ENCODE results near the gene MOB3C.

The MOB3C gene

DNA sequence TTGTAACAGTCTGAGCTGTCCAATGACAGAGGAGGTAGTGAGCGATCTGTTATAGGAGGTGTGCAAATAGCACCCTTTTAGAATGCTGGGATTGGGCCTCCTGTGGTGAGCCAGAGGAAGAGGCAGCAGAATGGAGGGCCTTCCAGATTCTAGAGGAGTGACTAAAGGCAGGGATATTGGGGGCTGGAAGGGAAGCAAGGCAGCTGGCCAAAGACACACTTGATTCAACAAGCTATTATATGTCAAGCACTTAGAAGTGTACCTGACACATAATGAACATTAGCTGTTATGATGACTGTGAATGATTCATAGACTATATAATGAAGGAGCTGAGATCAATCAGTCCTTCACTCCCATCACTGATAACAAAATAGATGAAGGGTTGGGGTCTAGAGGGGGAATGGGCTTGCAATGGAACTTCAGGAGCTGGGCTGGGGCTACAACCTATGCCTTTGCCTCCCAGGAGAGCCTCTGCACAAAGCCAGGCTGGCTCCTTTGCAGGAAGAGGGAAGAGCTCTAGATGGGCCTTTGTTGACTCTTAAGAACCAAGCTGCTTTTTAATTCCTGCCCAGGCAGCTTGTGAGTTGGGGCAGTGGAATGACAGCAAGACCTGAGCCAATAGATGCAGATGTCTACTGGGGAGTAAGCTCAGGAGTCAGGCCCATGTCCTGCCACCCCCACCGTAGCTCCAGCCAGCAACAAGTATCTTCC lies 10.2 kb downstream of the MOB3C start:
- no peak for DNase-seq (ENCODE audit: low read depth, low spot score)

GRCh38 chr1:46605232-46605631 lies 11.4 kb downstream of the MOB3C start:
- no peak for DNase-seq (ENCODE audit: low read depth, low spot score)

- peak; percentile 94 for DNase-seq (ENCODE audit: low read depth, low spot score)
Measured at GRCh38 chr1:46603858-46604549, 12.6 kb downstream of the MOB3C start, which contains the start of gene MKNK1. TSS of gene MKNK1 (minus strand) at chr1:46604268. CDS start at chr1:46583327, 20,941 bp downstream.

GRCh38 chr1:46603481-46603857 lies 13.1 kb downstream of the MOB3C start:
- no peak for DNase-seq (ENCODE audit: low read depth, low spot score)

GRCh38 chr1:46601257-46602007 lies 15.2 kb downstream of the MOB3C start:
- DNase-seq (ENCODE audit: low read depth, low spot score), result no peak

DNA sequence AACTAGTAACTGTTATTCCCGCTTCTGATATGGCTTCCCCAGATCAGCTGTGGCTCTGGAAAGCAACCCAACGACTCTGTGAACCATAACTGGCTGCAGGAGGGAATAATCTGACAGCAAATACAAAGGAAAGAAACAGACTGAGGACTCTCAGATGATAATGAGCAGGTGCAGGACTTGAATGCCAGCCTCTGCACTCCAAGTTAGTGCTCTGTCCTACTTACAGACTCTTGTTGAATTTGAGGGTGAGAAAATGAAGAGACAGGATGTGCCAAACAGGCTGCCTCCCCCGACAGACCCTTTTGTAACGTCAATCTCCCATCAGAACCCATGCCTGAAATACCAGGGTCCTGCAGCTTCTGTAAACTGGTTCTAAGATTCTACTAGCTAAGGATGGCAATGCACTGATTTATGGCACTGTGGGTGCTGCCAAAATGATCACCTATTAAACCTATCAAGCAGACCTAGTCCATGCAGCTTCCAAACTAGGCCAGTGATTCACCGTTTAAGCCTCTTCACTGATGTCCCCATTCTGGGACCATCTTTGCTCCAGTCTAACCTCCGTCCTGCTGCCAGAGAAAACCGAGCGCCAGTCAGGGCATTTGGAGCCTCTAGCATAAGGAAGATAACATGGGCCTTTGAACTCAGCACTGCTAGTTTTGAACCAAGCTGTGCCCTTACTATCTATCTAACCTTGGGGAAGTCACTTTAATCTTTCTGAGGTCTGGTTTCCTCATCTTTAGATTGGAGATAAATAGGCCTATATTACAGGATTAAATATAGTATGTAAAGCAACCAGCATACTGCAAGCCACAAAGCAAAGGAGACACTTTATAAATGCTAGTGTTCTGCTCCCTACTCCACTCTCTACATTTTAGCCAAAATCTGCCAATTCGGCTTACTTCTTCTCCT lies 17.3 kb downstream of the MOB3C start:
- DNase-seq (ENCODE audit: low read depth, low spot score), result no peak

DNA sequence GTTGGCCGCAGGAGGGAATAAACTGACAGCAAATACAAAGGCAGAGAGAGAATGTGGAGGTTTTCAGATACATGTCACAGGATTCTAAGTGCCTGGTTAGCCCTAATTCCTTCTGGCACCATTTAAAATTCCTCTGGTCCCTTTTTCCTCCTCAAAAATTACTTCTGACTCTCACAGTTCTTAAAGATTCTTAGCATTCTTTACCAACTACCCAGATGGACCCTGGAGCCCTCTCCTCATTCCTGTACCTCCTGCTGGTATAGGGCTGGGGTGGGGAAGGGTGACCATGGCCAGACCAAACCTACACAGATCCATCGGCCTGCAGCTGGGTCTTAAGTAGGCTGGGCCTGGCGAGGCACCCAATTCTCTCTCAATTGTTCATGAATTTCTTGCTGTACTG lies 19.8 kb downstream of the MOB3C start:
- DNase-seq (ENCODE audit: low read depth, low spot score), result no peak

DNA sequence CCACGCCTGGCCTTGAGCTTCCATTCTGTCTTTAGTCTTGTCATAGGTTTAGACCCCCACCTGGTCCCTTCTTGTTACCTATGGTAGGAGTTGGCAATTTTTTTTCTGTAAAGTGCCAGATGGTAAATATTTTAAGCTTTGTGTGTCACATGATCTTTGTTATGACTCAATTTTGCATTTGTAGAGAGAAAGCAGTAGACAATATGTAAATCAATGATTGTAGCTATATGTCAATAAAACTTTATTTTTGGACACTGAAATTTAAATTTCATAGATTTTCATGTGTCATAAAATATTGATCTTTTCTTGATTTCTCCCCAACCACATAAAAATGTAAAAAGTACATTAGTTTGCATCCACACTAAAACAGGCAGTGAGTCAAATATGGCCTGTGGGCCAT lies 20.6 kb downstream of the MOB3C start:
- no peak for DNase-seq (ENCODE audit: low read depth, low spot score)

- DNase-seq (ENCODE audit: low read depth, low spot score), result no peak
Measured at GRCh38 chr1:46595127-46595526, 21.5 kb downstream of the MOB3C start.

- no peak for DNase-seq (ENCODE audit: low read depth, low spot score)
Measured at GRCh38 chr1:46594063-46594462, 22.5 kb downstream of the MOB3C start.

DNA sequence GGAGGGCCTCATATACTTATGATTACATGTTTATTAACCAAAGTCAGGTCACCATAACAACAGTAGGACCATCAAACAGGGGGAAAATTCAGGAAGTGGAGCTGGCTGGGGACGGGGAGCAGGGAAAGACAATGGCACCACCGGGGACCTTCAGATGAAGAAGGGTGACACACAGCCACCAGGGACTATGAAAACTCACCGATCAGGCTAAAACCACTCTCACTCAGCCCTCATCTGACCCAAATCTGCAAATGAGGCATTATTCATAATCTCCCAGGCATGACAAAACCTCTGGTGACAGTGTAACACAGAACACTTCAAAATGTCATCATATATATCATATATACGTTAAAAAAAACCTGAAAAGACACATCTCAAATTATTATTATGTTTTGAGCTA lies 23.8 kb downstream of the MOB3C start:
- DNase-seq (ENCODE audit: low read depth, low spot score), result no peak

DNA sequence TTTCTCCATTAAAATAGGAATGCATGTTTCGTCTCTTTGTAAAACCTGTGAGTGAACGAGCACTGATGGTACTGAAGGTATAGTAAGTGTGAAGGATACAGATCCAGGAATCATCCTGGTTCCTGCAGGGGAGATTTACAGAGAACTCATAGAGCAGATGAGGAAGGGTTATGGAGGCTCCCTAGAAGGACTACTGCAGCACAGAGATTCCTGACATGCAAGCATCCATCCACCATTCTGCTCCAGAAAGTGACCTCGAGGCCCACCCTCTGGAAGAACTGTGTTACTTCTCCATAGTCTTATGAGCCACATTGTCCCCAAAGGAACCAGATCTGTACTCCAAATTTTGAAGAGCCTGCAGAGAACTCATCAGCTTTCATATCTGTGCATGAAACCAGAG lies 27.1 kb downstream of the MOB3C start:
- DNase-seq (ENCODE audit: low read depth, low spot score), result no peak

DNA sequence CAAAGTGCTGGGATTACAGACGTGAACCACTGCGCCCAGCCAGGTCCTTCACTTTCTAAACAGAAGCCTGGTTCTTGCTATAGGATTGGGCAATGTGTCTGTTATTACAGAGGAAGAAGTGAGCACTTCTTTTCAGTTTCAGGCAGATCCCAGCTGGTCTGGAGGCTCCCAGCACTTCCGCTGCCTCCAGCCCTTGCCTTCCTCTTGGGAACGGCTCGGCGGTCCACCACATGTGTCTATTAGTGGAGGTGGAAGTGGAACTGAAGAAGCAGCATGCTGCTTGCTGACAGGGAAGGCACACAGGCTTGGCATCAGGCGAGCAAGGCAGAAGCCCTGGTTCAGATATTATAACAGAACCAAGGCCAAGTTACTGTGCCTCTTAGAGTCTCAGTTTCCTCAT lies 29.5 kb downstream of the MOB3C start:
- DNase-seq (ENCODE audit: low read depth, low spot score), result no peak

DNA sequence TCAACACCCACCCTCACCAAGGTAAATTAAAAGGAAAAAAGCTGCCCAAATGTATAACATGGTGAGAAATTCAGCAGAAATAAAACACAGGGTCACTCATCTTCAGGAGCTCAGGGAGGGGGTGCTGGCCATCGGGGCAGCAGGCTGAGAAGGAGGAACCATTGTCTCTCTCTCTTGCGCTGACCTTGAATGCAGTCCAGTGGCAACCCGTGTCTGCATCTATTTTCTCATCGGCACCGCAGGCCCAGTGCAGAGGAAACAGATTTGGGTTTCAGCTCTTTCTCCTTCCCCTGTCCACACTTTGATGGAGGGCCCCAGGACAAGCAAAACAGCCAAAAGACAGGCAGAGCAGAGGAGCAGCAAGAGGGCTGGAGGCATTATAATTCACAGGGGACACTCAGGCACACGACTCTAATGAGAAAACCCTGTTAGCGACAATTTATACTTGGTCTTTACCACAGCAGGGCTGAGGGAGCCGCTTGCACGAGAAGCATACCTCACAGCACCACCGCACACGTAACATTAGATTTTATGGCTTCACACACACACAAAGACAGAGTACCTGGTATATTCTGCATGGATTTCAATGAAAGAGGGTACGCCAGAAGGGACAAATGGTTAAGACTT lies 31.2 kb downstream of the MOB3C start:
- DNase-seq (ENCODE audit: low read depth, low spot score), result no peak

GRCh38 chr1:46583494-46583893 lies 33.1 kb downstream of the MOB3C start:
- no peak for DNase-seq (ENCODE audit: low read depth, low spot score)

DNA sequence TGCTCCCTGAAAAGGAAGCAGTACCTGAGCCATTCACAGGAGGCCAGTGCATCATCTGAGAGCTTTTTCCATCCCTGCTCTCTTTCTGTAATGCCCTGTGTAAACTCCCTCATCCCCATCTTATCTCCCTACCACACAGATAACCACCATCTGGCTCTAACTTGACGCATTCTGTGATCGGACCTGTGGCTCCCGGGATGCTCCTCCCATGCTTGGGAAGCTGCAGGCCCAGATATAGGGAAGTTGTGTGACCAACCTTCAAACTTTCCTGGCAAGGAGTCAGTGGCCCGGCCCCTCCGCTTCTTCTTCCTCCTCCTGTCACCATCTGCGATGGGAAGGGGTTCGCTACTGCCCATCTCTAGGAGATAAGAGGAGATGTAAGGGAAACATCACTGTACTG lies 33.6 kb downstream of the MOB3C start:
- no peak for DNase-seq (ENCODE audit: low read depth, low spot score)

DNA sequence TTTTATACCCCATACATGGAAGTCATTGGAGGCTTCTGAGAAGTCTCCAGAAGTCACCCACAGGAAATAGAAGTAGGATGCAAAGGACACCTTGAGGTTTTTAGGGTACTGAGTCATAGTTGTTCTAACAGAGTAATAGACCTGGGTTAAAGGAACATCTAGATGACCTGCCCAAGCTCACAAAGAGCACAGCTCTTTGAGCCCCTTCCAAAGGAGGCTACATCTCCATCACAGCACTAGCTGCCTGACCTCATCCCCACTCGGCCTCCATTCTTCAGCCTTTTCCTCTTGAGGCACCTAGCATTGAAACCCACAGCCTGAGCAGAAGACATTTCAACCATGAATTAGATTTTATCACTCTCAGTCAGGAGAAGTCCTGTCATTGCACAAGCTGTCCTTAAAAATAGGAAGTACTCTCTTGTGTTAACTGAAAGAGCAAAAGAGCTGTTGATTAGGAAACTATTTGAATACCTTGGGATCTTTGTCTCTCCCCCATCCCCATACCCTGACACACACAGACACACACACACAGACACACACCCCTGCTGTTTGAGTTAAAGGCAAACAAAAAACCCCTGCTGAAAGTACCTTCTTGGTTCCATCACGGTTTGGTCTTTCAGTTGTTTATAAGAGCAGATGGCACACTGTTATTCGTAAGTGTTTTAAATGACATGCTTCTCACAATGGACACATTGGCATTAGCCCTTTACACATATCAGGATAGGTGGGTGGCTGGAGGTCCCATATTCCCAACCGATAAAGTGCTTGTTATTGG lies 34.7 kb downstream of the MOB3C start:
- DNase-seq (ENCODE audit: low read depth, low spot score), result no peak

DNA sequence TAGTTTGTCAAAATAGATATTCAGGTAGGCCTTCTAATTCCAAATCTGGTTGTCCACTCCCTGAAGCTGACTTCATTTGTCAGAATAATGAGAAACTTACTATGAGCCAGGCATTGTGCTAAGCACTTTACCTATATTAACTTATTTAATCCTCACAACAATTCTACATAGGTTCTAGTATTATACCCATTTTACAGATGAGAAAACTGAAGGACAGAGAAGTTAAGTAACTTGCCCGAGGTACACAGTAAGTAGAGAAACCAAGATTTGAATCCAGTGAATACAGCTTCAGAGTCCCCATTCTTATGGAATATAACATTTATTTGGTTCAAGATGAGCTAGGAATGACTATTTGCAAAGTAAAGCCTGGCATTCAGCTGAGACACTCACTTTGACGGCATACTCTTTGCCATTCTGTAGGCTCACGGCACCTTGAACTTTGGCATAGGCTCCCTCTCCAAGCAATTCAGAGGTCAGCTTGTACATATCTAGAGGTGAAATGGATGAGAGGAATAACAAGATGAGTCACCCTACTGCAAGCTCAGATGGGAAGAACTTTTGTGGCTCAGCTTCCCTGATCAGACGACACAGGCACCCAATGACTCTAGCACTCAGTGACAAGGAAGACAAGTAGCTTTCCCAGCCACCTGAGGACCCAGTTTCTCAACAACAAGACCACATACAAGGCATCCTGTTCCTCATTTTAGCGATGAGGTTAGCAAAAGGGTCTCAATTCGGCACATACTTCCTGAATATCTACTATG lies 36.3 kb downstream of the MOB3C start:
- no peak for DNase-seq (ENCODE audit: low read depth, low spot score)

DNA sequence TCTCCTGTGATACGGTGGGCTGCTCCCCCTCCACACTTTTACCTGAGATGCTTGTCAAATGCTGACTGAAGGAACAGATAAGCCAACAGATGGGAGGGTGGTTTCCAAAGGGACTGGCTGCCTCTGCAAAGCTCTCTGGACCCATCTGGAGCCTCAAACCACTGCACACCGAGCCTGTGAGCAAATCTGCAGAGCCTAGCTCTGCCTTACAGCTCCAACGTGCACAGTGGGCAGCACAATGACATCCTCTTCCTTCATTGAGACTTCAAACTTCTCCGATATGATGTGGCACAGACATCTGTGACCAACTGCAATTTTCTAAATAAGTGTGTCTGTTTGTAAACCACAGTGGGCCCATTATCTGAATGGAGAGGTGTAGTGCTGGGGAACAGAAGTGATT lies 38.9 kb downstream of the MOB3C start:
- no peak for DNase-seq (ENCODE audit: low read depth, low spot score)

- DNase-seq (ENCODE audit: low read depth, low spot score), result no peak
Measured at GRCh38 chr1:46576596-46576995, 40.0 kb downstream of the MOB3C start.
